Measurements from ENCODE around the gene ZC3H18. TPM values are rescaled to one million over a fixed set of nuclear protein-coding genes. Genes with fewer than 3 reads are reported as not detected.

Gene ZC3H18
- total and polyA plus RNA-seq, 2 experiments from 2014 or later = 16.8 to 37.1 TPM

GRCh38 chr16:88577166-88577565 lies 7.0 kb downstream of the ZC3H18 start:
- WGBS (ENCODE audit: low lambda C conversion rate, missing lambda C conversion rate) = 97% methylated on average over 20 of the region's 20 CpGs
- TF ChIP-seq EZH2phosphoT487 (IDR thresholded peaks at IDR 0.05; ENCODE audit: low read depth, severe bottlenecking, unreplicated experiment) (no peak), EZH2 (IDR thresholded peaks at IDR 0.05; ENCODE audit: borderline replicate concordance) (no peak)
- TF ChIP-seq, protein P1, sequence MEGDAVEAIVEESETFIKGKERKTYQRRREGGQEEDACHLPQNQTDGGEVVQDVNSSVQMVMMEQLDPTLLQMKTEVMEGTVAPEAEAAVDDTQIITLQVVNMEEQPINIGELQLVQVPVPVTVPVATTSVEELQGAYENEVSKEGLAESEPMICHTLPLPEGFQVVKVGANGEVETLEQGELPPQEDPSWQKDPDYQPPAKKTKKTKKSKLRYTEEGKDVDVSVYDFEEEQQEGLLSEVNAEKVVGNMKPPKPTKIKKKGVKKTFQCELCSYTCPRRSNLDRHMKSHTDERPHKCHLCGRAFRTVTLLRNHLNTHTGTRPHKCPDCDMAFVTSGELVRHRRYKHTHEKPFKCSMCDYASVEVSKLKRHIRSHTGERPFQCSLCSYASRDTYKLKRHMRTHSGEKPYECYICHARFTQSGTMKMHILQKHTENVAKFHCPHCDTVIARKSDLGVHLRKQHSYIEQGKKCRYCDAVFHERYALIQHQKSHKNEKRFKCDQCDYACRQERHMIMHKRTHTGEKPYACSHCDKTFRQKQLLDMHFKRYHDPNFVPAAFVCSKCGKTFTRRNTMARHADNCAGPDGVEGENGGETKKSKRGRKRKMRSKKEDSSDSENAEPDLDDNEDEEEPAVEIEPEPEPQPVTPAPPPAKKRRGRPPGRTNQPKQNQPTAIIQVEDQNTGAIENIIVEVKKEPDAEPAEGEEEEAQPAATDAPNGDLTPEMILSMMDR (IDR thresholded peaks at IDR 0.05; ENCODE audit: poor library complexity) = no peak

GRCh38 chr16:88578446-88579313 lies 8.5 kb downstream of the ZC3H18 start:
- no peak overlapping the region for H2AFZ ChIP-seq
- no peaks in the 10 kb centered on the region for H3K9me2 ChIP-seq (replicated peaks; ENCODE audit: insufficient read depth)
- no peaks in the 10 kb centered on the region for H3K4me1 ChIP-seq (ENCODE audit: insufficient read depth)
- H4K20me1 ChIP-seq (ENCODE audit: insufficient read depth, poor library complexity, severe bottlenecking) = peaks cover 41% of the 10 kb centered on the region
- H3K27me3 ChIP-seq = no peaks in the 10 kb centered on the region
- WGBS (ENCODE audit: low lambda C conversion rate, missing lambda C conversion rate) = 97% methylated on average over 26 of the region's 26 CpGs
- no peak for DNase-seq (ENCODE audit: low spot score)
- H3K4me3 ChIP-seq = no peak overlapping the region
- no peaks in the 10 kb centered on the region for H3K9me3 ChIP-seq (ENCODE audit: low read depth)
- H3K36me3 ChIP-seq (replicated peaks; ENCODE audit: insufficient read depth, low read depth) = no peaks in the 10 kb centered on the region
- no peak overlapping the region for H3K27ac ChIP-seq
- TF ChIP-seq, protein P1 (IDR thresholded peaks at IDR 0.05; ENCODE audit: poor library complexity) = no peak
- TF ChIP-seq EZH2phosphoT487 (IDR thresholded peaks at IDR 0.05; ENCODE audit: low read depth, severe bottlenecking, unreplicated experiment) (no peak), EZH2 (IDR thresholded peaks at IDR 0.05; ENCODE audit: borderline replicate concordance) (no peak)
- H3K79me2 ChIP-seq = peaks cover 70% of the 10 kb centered on the region
- H3K4me2 ChIP-seq = no peak overlapping the region

More at GRCh38 chr16:88577166-88577565, 7.0 kb downstream of the ZC3H18 start:
- peaks cover 46% of the 10 kb centered on the region for H4K20me1 ChIP-seq (ENCODE audit: insufficient read depth, poor library complexity, severe bottlenecking)
- H3K27me3 ChIP-seq = no peaks in the 10 kb centered on the region
- no peaks in the 10 kb centered on the region for H3K4me1 ChIP-seq (ENCODE audit: insufficient read depth)
- no peaks in the 10 kb centered on the region for H3K9me3 ChIP-seq (ENCODE audit: low read depth)
- H3K4me3 ChIP-seq = no peak overlapping the region
- H3K9me2 ChIP-seq (replicated peaks; ENCODE audit: insufficient read depth) = no peaks in the 10 kb centered on the region
- no peak for DNase-seq (ENCODE audit: low spot score)
- no peak overlapping the region for H3K4me2 ChIP-seq
- no peak overlapping the region for H2AFZ ChIP-seq
- no peaks in the 10 kb centered on the region for H3K36me3 ChIP-seq (replicated peaks; ENCODE audit: insufficient read depth, low read depth)
- no peak overlapping the region for H3K27ac ChIP-seq
- H3K79me2 ChIP-seq = peaks cover 73% of the 10 kb centered on the region

GRCh38 chr16:88580371-88580770 lies 10.2 kb downstream of the ZC3H18 start:
- no peak overlapping the region for H3K27ac ChIP-seq
- peaks cover 47% of the 10 kb centered on the region for H4K20me1 ChIP-seq (ENCODE audit: insufficient read depth, poor library complexity, severe bottlenecking)
- H3K79me2 ChIP-seq = peaks cover 70% of the 10 kb centered on the region
- WGBS (ENCODE audit: low lambda C conversion rate, missing lambda C conversion rate) = 97% methylated on average over 16 of the region's 16 CpGs
- H3K4me2 ChIP-seq = no peak overlapping the region
- no peaks in the 10 kb centered on the region for H3K9me3 ChIP-seq (ENCODE audit: low read depth)
- no peaks in the 10 kb centered on the region for H3K36me3 ChIP-seq (replicated peaks; ENCODE audit: insufficient read depth, low read depth)
- H3K4me1 ChIP-seq (ENCODE audit: insufficient read depth) = no peaks in the 10 kb centered on the region
- no peaks in the 10 kb centered on the region for H3K27me3 ChIP-seq
- DNase-seq (ENCODE audit: low spot score) = no peak
- no peak overlapping the region for H2AFZ ChIP-seq
- no peaks in the 10 kb centered on the region for H3K9me2 ChIP-seq (replicated peaks; ENCODE audit: insufficient read depth)
- no peak overlapping the region for H3K4me3 ChIP-seq
- TF ChIP-seq, protein P1 (IDR thresholded peaks at IDR 0.05; ENCODE audit: poor library complexity) = no peak
- TF ChIP-seq EZH2phosphoT487 (IDR thresholded peaks at IDR 0.05; ENCODE audit: low read depth, severe bottlenecking, unreplicated experiment) = no peak
- TF ChIP-seq EZH2 (IDR thresholded peaks at IDR 0.05; ENCODE audit: borderline replicate concordance) = no peak
